Spleen (tissue), 11 donors: Measurements from ENCODE around the gene DNPH1. TPM values are rescaled to one million over a fixed set of nuclear protein-coding genes. Genes with fewer than 3 reads are reported as not detected.

ENCODE experiments used
- DNase-seq: peaks from one replicate; pipeline ENCODE4 v3.0.0-alpha.2; 2020
- H3K27ac ChIP-seq, 8 donors: fragments of 200-600 bp; sonication (generic) in 7 of 8; 1 replicate in 4 of 8; 2 replicates in 4 of 8; pipeline versions ENCODE4 v1.5.0 to v1.8.0; 2016 to 2021; ENCODE audit warnings: inconsistent platforms in 4 of 8, mild to moderate bottlenecking in 4 of 8, moderate library complexity in 1 of 8
- H3K27me3 ChIP-seq, 7 donors: fragments of 200-600 bp; sonication (generic) in 6 of 7; replicated peaks in 1 of 7; 1 replicate in 4 of 7; 2 replicates in 3 of 7; pipeline versions ENCODE4 v1.5.0 to v1.8.0; 2016 to 2021; ENCODE audit warnings: inconsistent platforms in 3 of 7, mild to moderate bottlenecking in 1 of 7
- H3K36me3 ChIP-seq, 6 donors: fragments of 200-600 bp; sonication (generic) in 5 of 6; 1 replicate in 4 of 6; 2 replicates in 2 of 6; pipeline versions ENCODE4 v1.5.0 to v1.8.0; 2016 to 2021; ENCODE audit warnings: inconsistent platforms in 2 of 6
- H3K4me1 ChIP-seq, 6 donors: fragments of 200-600 bp; sonication (generic) in 5 of 6; 1 replicate in 3 of 6; 2 replicates in 3 of 6; pipeline versions ENCODE4 v1.5.0 to v1.8.0; 2016 to 2021; ENCODE audit warnings: inconsistent platforms in 3 of 6
- H3K4me3 ChIP-seq, 8 donors: fragments of 200-600 bp; sonication (generic) in 7 of 8; 1 replicate in 4 of 8; 2 replicates in 4 of 8; pipeline versions ENCODE4 v1.5.0 to v1.8.0; 2016 to 2021; ENCODE audit warnings: inconsistent platforms in 4 of 8, mild to moderate bottlenecking in 4 of 8, moderate library complexity in 2 of 8
- H3K9me3 ChIP-seq, 8 donors: fragments of 200-600 bp; sonication (generic) in 7 of 8; 1 replicate in 4 of 8; 2 replicates in 4 of 8; pipeline versions ENCODE4 v1.5.0 to v1.8.0; 2016 to 2021; ENCODE audit warnings: inconsistent platforms in 4 of 8
- CTCF ChIP-seq, 11 experiments: fragments of 200-600 bp in 7 of 11; fragments of 450-650 bp in 4 of 11; sonication (generic) in 4 of 11; IDR thresholded peaks in 8 of 11; conservative IDR thresholded peaks in 3 of 11; 1 replicate in 7 of 11; 2 replicates in 4 of 11; pipeline versions ENCODE4 v1.4.0 to v1.8.0; 2016 to 2021; ENCODE audit warnings: antibody characterized with exemption in 11 of 11, inconsistent platforms in 4 of 11, mild to moderate bottlenecking in 1 of 11
- POLR2A ChIP-seq, 3 donors: fragments of 450-650 bp; IDR thresholded peaks; one replicate each; pipeline ENCODE4 v1.5.1; 2017; ENCODE audit warnings: antibody characterized with exemption in 3 of 3, mild to moderate bottlenecking in 1 of 3
- POLR2AphosphoS5 ChIP-seq, 3 donors: sonication (generic); formaldehyde crosslinking; IDR thresholded peaks; one replicate each; pipeline ENCODE4 v1.5.1; 2017; ENCODE audit warnings: antibody characterized with exemption in 3 of 3
- WGBS, 5 donors: extraction: QIAGEN DNeasy Blood & Tissue Kit in 3 of 5; methylation state at CpG; one replicate each; pipeline versions ENCODE4 v1.1.5 to v1.1.7; 2013 to 2018; 5-methylcytosine and 5-hydroxymethylcytosine counted together
- intact Hi-C: fragments of 100-400 bp; cut with DNase I; formaldehyde crosslinking; loops from one replicate; pipeline ENCODE4 v1.15.0; 2023; ENCODE audit warnings: low total_unique reads
- polyA plus RNA-seq, 3 donors: library from polyadenylated mRNA; stranded (reverse); fragments of 200-250 nt; gene quantifications; one replicate each; pipeline ENCODE4 v1.2.1, GENCODE V29; 2013
- total RNA-seq, 7 donors: library from RNA; depleted of rRNA in 3 of 7; stranded (reverse); fragments of >200 nt in 3 of 7; fragmentation: NEBNext Ultra II Directional in 4 of 7; extraction: Animal tissue kit (Norgen Biotek cat#: 25700) in 4 of 7; gene quantifications; one replicate each; pipeline versions ENCODE4 v1.1.0 to v1.2.1, GENCODE V29; 2016 to 2021
- donor health status: healthy with polysubstance abuse.
- donor health status: DM: no; HTN: no; CAD: no; lungs with moderate emphysema.
- donor health status: DM: no; HTN: no; CAD: no.
- donor health status: Bipolar disorder and iron deficiency.
- donor health status: healthy.
- donor health status: DM: no; HTN: no; CAD: no.
- donor health status: DM: yes; HTN: yes; CAD: no.

DNPH1 gene
- total and polyA plus RNA-seq, 10 donors, result 33.2 to 201 (median 58.0) TPM

GRCh38 chr6:43183441-43183840, 45.8 kb downstream of the DNPH1 start:
- H3K4me3 ChIP-seq, result peak overlapping the region in 1 of 8 donors; percentile 86
- DNase-seq, result no peak
- peaks cover 21 to 61% (median 37%) of the 10 kb centered on the region in 6 donors for H3K4me1 ChIP-seq
- WGBS, 5 donors, result 90 to 98% (median 95%) methylated on average over 4 of the region's 4 CpGs
- peaks cover 0 to 71% (median 54%) of the 10 kb centered on the region in 6 donors for H3K36me3 ChIP-seq
- peak overlapping the region in 3 of 8 donors; percentile 87 to 90 (median 89) for H3K27ac ChIP-seq
- H3K9me3 ChIP-seq, result no peaks in the 10 kb centered on the region
- intact Hi-C loops, result no loop called here
- TF ChIP-seq POLR2A (IDR thresholded peaks at IDR 0.05) (no peak), POLR2AphosphoS5 (IDR thresholded peaks at IDR 0.05) (no peak), CTCF (IDR thresholded peaks at IDR 0.05 in 8 of 11, conservative IDR thresholded peaks at IDR 0.05 in 3 of 11) (no peak)
- H3K27me3 ChIP-seq, result no peaks in the 10 kb centered on the region

- peak; percentile 98 for DNase-seq
- peaks cover 0 to 71% (median 54%) of the 10 kb centered on the region in 6 donors for H3K36me3 ChIP-seq
- H3K9me3 ChIP-seq, result no peaks in the 10 kb centered on the region
- WGBS, 5 donors, result 1 to 2% (median 2%) methylated on average over 17 to 51 of the region's 51 CpGs
- peak within 1 kb of the TSS; percentile 61 to 86 (median 80) for H3K4me3 ChIP-seq
- TF ChIP-seq POLR2A (IDR thresholded peaks at IDR 0.05) (peak in 2 of 3 donors; percentile 26 to 38), CTCF (IDR thresholded peaks at IDR 0.05 in 8 of 11, conservative IDR thresholded peaks at IDR 0.05 in 3 of 11) (peak in 2 of 11 experiments; percentile 16 to 24), POLR2AphosphoS5 (IDR thresholded peaks at IDR 0.05) (peak; percentile 97 to 98 (median 97))
- H3K27me3 ChIP-seq, result no peaks in the 10 kb centered on the region
- H3K27ac ChIP-seq, result peak within 1 kb of the TSS; percentile 57 to 90 (median 80)
- H3K4me1 ChIP-seq, result peaks cover 21 to 61% (median 37%) of the 10 kb centered on the region in 6 donors
- intact Hi-C loops, result no loop called here
Observed at GRCh38 chr6:43181942-43182860, 47.1 kb downstream of the DNPH1 start, which contains the start of gene CUL9. TSS of gene CUL9 (plus strand) at chr6:43182196. CDS start at chr6:43184311, 2,115 bp downstream.

GRCh38 chr6:43181621-43181941, 47.7 kb downstream of the DNPH1 start:
- H3K27me3 ChIP-seq, result no peaks in the 10 kb centered on the region
- intact Hi-C loops, result no loop called here
- peaks cover 0 to 71% (median 54%) of the 10 kb centered on the region in 6 donors for H3K36me3 ChIP-seq
- DNase-seq, result no peak
- peak overlapping the region; percentile 61 to 86 (median 80) for H3K4me3 ChIP-seq
- peaks cover 21 to 64% (median 38%) of the 10 kb centered on the region in 6 donors for H3K4me1 ChIP-seq
- TF ChIP-seq POLR2A (IDR thresholded peaks at IDR 0.05) (no peak), CTCF (IDR thresholded peaks at IDR 0.05 in 8 of 11, conservative IDR thresholded peaks at IDR 0.05 in 3 of 11) (no peak), POLR2AphosphoS5 (IDR thresholded peaks at IDR 0.05) (no peak)
- 49 to 63% (median 58%) methylated on average over 9 of the region's 9 CpGs for WGBS, 5 donors
- H3K27ac ChIP-seq, result peak overlapping the region; percentile 57 to 90 (median 80)
- H3K9me3 ChIP-seq, result no peaks in the 10 kb centered on the region

DNA sequence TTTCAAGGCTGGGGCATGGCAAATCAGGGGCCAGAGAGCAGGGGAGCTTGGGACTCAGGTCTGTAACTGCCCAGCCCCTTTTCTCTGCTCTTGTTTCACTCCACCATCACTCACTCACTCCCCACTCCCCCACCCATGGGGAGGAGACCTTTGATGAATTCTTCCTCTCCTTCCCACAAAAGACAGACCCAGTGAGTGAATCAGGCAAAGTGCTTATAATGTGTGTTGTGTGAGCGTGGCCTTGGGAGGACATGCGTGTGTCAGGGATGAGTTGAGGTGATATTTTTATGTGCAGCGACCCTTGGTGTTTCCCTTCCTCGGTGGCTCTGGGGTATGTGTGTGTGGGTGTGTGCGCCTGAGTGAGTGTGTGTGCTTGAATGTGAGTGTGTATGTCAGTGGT, 48.3 kb downstream of the DNPH1 start:
- no peaks in the 10 kb centered on the region for H3K27me3 ChIP-seq
- no peak for DNase-seq
- TF ChIP-seq CTCF (IDR thresholded peaks at IDR 0.05 in 8 of 11, conservative IDR thresholded peaks at IDR 0.05 in 3 of 11) (no peak), POLR2A (IDR thresholded peaks at IDR 0.05) (no peak), POLR2AphosphoS5 (IDR thresholded peaks at IDR 0.05) (no peak)
- no peaks in the 10 kb centered on the region for H3K9me3 ChIP-seq
- peaks cover 0 to 71% (median 54%) of the 10 kb centered on the region in 6 donors for H3K36me3 ChIP-seq
- H3K4me3 ChIP-seq, result peak overlapping the region in 2 of 8 donors; percentile 83 to 86
- intact Hi-C loops, result no loop called here
- peak overlapping the region in 4 of 8 donors; percentile 26 to 90 (median 88) for H3K27ac ChIP-seq
- 59 to 70% (median 65%) methylated on average over 5 of the region's 5 CpGs for WGBS, 5 donors
- H3K4me1 ChIP-seq, result peaks cover 22 to 65% (median 43%) of the 10 kb centered on the region in 6 donors
